HG02981 (cell line): ENCODE data around the gene PLA2G7.

Experiments used
- ATAC-seq: cut with Tn5 transposase; IDR thresholded peaks from one replicate; pipeline ENCODE4 v1.9.1; 2021; ENCODE audit warnings: mild to moderate bottlenecking, moderate library complexity; ENCODE audit not compliant: unreplicated experiment

Gene PLA2G7

GRCh38 chr6:46690141-46690755 is 44.9 kb downstream of the PLA2G7 start:
- ATAC-seq = no peak

GRCh38 chr6:46689657-46690056 is 45.5 kb downstream of the PLA2G7 start:
- no peak for ATAC-seq

GRCh38 chr6:46688966-46689335 is 46.2 kb downstream of the PLA2G7 start:
- ATAC-seq = no peak

- no peak for ATAC-seq
Observed at GRCh38 chr6:46688117-46688965, 46.8 kb downstream of the PLA2G7 start.

GRCh38 chr6:46687619-46688097 is 47.5 kb downstream of the PLA2G7 start, which contains the start of gene TDRD6:
Gene TDRD6 (plus strand): TSS chr6:46687885. CDS start chr6:46688129, 244 bp downstream.
- no peak for ATAC-seq

- ATAC-seq = no peak
Observed at GRCh38 chr6:46684771-46685170, 50.4 kb downstream of the PLA2G7 start.

GRCh38 chr6:46677314-46677654 is 57.9 kb downstream of the PLA2G7 start:
- no peak for ATAC-seq

GRCh38 chr6:46676604-46677313 is 58.4 kb downstream of the PLA2G7 start:
- no peak for ATAC-seq

GRCh38 chr6:46674410-46674809 is 60.8 kb downstream of the PLA2G7 start:
- ATAC-seq = no peak

- no peak for ATAC-seq
Observed at GRCh38 chr6:46667377-46667776, 67.8 kb downstream of the PLA2G7 start.

GRCh38 chr6:46661483-46661882 is 73.7 kb downstream of the PLA2G7 start:
- ATAC-seq = no peak

GRCh38 chr6:46657642-46658041 is 77.5 kb downstream of the PLA2G7 start:
- ATAC-seq = no peak

GRCh38 chr6:46655803-46656202 is 79.4 kb downstream of the PLA2G7 start:
- no peak for ATAC-seq
